Brain microvascular endothelial cell (primary cell): ENCODE results near the gene RNF39.
A peak's percentile ranks its signal among the peaks of the same experiment; 100 is the strongest.

ENCODE experiments used
- DNase-seq: peaks from one replicate; pipeline ENCODE4 v3.0.0-alpha.2; 2020
- H3K27ac ChIP-seq: fragments of 250-450 bp; sonication (Bioruptor Pico); 2 replicates; pipeline ENCODE4 v1.5.1; 2020; ENCODE audit warnings: mild to moderate bottlenecking, moderate library complexity
- H3K27me3 ChIP-seq: fragments of 250-450 bp; sonication (Bioruptor Pico); replicated peaks from 2 replicates; pipeline ENCODE4 v1.5.1; 2020; ENCODE audit warnings: mild to moderate bottlenecking
- H3K36me3 ChIP-seq: fragments of 250-450 bp; sonication (Bioruptor Pico); replicated peaks from 2 replicates; pipeline ENCODE4 v1.5.1; 2020; ENCODE audit warnings: mild to moderate bottlenecking
- H3K4me3 ChIP-seq: 2 replicates; pipeline ENCODE4 v1.5.1; 2011; ENCODE audit warnings: low read depth, mild to moderate bottlenecking, control low read depth, low read length, moderate library complexity
- in situ Hi-C: cut with HindIII; loops from 2 replicates; pipeline ENCODE4 v1.10.0; 2017; ENCODE audit warnings: low sequenced_read_pairs, low pct_ligation_motif_present
- TF ChIP-seq, protein P1 (sequence below): IDR thresholded peaks from 2 replicates; pipeline ENCODE4 v1.5.1; 2011; ENCODE audit warnings: low read depth, mild to moderate bottlenecking, moderate library complexity, low read length, control low read depth, inconsistent platforms; ENCODE audit errors: missing control alignments

The RNF39 gene

DNA sequence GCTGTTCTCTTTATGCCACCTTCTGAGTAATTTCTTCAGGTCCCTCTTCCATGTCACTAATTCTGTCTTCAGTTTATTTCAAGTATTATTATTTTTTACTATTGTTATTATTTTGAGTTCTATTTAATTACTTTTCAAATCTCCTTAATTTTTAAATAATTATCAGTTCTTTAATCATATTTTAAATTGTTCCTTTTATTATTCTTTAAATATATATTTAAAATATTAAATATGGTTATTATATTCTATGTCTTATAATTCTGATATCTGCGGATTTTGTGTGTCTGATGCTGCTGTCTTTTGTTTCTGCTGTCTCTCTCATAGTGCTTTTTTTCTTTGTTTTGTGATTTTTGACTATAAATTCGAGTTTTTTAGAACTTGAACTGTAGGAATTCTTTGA lies 12.3 kb downstream of the RNF39 start:
- in situ Hi-C loops = no loop called here
- DNase-seq = no peak
- Histone ChIP-seq H3K27ac (no peak overlapping the region), H3K36me3 (no peaks in the 10 kb centered on the region), H3K4me3 (no peak overlapping the region), H3K27me3 (no peaks in the 10 kb centered on the region)
- TF ChIP-seq, protein P1, sequence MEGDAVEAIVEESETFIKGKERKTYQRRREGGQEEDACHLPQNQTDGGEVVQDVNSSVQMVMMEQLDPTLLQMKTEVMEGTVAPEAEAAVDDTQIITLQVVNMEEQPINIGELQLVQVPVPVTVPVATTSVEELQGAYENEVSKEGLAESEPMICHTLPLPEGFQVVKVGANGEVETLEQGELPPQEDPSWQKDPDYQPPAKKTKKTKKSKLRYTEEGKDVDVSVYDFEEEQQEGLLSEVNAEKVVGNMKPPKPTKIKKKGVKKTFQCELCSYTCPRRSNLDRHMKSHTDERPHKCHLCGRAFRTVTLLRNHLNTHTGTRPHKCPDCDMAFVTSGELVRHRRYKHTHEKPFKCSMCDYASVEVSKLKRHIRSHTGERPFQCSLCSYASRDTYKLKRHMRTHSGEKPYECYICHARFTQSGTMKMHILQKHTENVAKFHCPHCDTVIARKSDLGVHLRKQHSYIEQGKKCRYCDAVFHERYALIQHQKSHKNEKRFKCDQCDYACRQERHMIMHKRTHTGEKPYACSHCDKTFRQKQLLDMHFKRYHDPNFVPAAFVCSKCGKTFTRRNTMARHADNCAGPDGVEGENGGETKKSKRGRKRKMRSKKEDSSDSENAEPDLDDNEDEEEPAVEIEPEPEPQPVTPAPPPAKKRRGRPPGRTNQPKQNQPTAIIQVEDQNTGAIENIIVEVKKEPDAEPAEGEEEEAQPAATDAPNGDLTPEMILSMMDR = no peak

DNA sequence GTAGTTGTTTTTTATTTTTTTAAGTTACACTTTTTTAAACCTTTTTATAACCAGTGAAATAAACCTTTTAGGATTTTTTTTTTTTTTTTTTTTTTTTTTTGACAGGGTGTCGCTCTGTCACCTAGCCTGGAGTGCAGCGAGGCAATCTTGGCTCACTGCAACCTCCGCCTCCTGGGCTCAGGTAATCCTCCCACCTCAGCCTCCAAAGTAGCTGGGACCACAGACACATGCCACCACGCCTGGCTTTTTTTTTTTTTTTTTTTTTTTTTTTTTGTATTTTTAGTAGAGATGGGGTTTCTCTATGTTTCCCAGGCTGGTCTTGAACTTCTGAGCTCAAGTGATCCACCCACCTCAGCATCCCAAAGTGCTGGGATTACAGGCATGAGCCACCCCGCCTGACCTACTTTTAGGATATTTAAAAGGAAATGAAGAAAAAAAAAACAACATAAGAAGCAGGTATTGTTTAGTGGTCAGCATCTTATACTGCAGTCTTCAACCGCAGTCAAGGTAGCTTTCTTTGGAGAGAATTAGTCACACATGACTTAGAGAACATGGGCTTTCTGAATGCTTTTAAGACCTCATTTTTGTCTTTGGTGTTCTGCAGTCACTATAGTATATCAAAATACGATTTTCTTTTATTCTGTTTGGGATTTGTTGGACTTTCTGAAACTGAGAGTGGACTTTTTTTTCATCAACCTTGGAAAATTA lies 12.9 kb downstream of the RNF39 start:
- TF ChIP-seq, protein P1 = no peak
- Histone ChIP-seq H3K4me3 (no peak overlapping the region), H3K27ac (no peak overlapping the region), H3K36me3 (no peaks in the 10 kb centered on the region), H3K27me3 (no peaks in the 10 kb centered on the region)
- in situ Hi-C loops = no loop called here
- no peak for DNase-seq

DNA sequence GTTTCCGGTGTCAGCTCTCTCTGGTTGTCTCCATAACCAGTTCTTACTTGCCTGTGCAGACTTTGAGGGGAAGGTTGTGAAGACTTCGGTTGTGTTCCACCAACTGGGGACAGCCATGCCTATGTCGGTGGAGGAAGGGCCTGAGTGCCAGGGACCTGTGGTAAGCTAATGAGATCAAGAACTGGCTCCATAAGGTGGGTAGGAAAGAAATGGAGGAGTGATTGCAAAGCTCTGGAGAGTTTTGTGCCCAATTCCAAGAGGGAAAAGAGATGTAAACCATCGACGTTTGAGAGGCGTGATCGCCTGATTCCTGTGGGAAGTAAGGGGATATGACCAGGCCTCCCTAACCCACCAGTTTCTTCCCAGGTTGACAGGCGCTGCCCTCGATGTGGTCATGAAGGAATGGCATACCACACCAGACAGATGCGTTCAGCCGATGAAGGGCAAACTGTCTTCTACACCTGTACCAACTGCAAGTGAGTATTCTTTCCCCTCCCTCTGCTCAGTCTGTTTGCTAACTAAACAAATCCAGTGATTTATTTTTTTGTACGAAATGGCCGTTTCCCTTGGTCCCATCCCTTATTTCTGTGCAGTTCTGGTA lies 13.6 kb downstream of the RNF39 start:
- H3K4me3 ChIP-seq = peak overlapping the region; percentile 89
- H3K36me3 ChIP-seq = no peaks in the 10 kb centered on the region
- H3K27ac ChIP-seq = peak overlapping the region; percentile 76
- TF ChIP-seq, protein P1 = no peak
- in situ Hi-C loops = no loop called here
- no peaks in the 10 kb centered on the region for H3K27me3 ChIP-seq
- no peak for DNase-seq

DNA sequence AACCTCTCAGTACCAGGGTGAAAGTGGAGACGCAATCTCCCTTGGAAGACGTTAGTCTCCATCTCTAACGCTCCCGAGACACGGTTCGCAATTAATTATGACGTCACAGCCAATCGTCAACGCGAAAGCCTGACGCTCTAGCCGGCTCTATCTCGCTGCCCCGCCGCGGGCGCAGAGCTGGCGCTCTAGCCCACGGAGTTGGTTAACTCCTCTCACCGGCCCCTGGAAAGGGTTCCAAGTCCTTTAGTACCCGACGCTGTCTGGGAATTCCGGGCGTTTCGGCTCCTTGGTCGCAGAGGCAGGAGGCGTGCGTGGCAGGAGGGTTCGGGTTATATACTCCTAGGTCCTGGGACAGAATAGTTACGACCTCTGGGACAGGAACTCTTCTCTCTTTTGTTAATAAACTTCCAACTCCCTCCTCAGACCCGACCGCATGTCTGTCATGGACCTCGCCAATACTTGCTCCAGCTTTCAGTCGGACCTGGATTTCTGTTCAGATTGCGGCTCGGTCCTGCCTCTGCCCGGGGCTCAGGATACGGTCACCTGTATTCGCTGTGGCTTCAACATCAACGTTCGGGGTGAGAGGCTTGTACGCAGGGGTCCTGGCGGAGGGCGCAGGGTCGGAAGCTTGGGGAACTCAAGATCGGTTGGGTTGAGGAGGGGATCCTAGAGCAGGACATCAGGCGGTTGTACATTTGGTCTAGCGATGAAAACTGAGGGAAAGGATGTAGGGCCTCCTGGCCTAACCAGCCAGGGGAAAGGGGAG lies 14.3 kb downstream of the RNF39 start, which contains the start of gene POLR1H:
Gene POLR1H (plus strand): TSS at position 174 of the 766 bp plus-strand sequence. CDS start 260 bp downstream, at position 434.
- TF ChIP-seq, protein P1 = peak; percentile 5
- H3K4me3 ChIP-seq = peak within 1 kb of the TSS; percentile 89
- no peaks in the 10 kb centered on the region for H3K27me3 ChIP-seq
- no peaks in the 10 kb centered on the region for H3K36me3 ChIP-seq
- peak; percentile 95 for DNase-seq
- in situ Hi-C loops = no loop called here
- H3K27ac ChIP-seq = peak within 1 kb of the TSS; percentile 76

DNA sequence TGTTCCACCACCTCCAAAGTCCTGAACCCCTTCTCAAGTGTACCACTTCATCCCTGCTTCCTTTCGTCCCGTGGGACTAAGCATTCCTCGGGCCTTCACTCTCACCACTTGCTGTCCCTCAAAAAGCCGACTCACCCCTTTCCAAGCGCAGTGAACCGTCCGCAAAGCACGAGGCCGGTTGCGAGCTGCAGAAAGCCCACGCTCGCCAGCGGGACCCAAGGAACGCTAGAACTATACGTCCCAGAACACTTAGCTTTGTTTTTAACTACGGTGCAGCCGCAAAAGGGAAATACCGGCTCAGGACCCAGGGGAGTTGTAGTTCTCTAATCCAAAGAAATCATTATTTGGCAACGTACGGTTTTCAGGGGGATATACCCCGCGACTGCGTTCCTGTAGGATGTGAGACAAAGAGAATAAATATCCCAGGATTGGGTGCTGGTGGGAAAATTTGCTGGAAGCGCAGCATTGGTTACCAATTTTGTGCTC lies 14.9 kb downstream of the RNF39 start:
- Histone ChIP-seq H3K27me3 (no peaks in the 10 kb centered on the region), H3K4me3 (peak overlapping the region; percentile 89), H3K36me3 (no peaks in the 10 kb centered on the region), H3K27ac (peak overlapping the region; percentile 76)
- in situ Hi-C loops = no loop called here
- DNase-seq = peak; percentile 28
- TF ChIP-seq, protein P1 = no peak
